ENCODE data around the gene CSTF2T.
"Not testable (repeated sequence)": the region's sequence is repeated elsewhere in the genome, so short reads cannot be mapped to it uniquely, and the experiment has no call there.

CSTF2T gene

GRCh38 chr10:51698473-51699063, 827 bp downstream of the CSTF2T start:
- no peak for DNase-seq (ENCODE audit: low read depth in 1 of 2, low spot score in 1 of 2)

- no peak for DNase-seq (ENCODE audit: low read depth in 1 of 2, low spot score in 1 of 2)
Measured at GRCh38 chr10:51696251-51696650, 3.1 kb downstream of the CSTF2T start.

GRCh38 chr10:51694086-51694768, 5.2 kb downstream of the CSTF2T start:
- no peak for DNase-seq (ENCODE audit: low read depth in 1 of 2, low spot score in 1 of 2)

GRCh38 chr10:51691135-51691534, 8.3 kb downstream of the CSTF2T start:
- no peak for DNase-seq (ENCODE audit: low read depth in 1 of 2, low spot score in 1 of 2)

GRCh38 chr10:51689536-51689935, 9.9 kb downstream of the CSTF2T start:
- no peak for DNase-seq (ENCODE audit: low read depth in 1 of 2, low spot score in 1 of 2)

- DNase-seq (ENCODE audit: low read depth in 1 of 2, low spot score in 1 of 2), result not testable (repeated sequence)
Measured at GRCh38 chr10:51688826-51689225, 10.6 kb downstream of the CSTF2T start.

GRCh38 chr10:51687296-51687695, 12.1 kb downstream of the CSTF2T start:
- DNase-seq (ENCODE audit: low read depth in 1 of 2, low spot score in 1 of 2), result no peak

GRCh38 chr10:51685768-51686167, 13.6 kb downstream of the CSTF2T start:
- DNase-seq (ENCODE audit: low read depth in 1 of 2, low spot score in 1 of 2), result no peak

- DNase-seq (ENCODE audit: low read depth in 1 of 2, low spot score in 1 of 2), result no peak
Measured at GRCh38 chr10:51683031-51683691, 16.2 kb downstream of the CSTF2T start.

GRCh38 chr10:51679841-51680240, 19.6 kb downstream of the CSTF2T start:
- no peak for DNase-seq (ENCODE audit: low read depth in 1 of 2, low spot score in 1 of 2)

GRCh38 chr10:51675088-51675487, 24.3 kb downstream of the CSTF2T start:
- DNase-seq (ENCODE audit: low read depth in 1 of 2, low spot score in 1 of 2), result no peak

- no peak for DNase-seq (ENCODE audit: low read depth in 1 of 2, low spot score in 1 of 2)
Measured at GRCh38 chr10:51672039-51672535, 27.3 kb downstream of the CSTF2T start.

GRCh38 chr10:51669041-51669440, 30.4 kb downstream of the CSTF2T start:
- DNase-seq (ENCODE audit: low read depth in 1 of 2, low spot score in 1 of 2), result no peak

- DNase-seq (ENCODE audit: low read depth in 1 of 2, low spot score in 1 of 2), result no peak
Measured at GRCh38 chr10:51668336-51668689, 31.1 kb downstream of the CSTF2T start.

- DNase-seq (ENCODE audit: low read depth in 1 of 2, low spot score in 1 of 2), result no peak
Measured at GRCh38 chr10:51667678-51668335, 31.6 kb downstream of the CSTF2T start.

GRCh38 chr10:51666456-51666855, 32.9 kb downstream of the CSTF2T start:
- DNase-seq (ENCODE audit: low read depth in 1 of 2, low spot score in 1 of 2), result no peak

GRCh38 chr10:51663086-51663485, 36.3 kb downstream of the CSTF2T start:
- no peak for DNase-seq (ENCODE audit: low read depth in 1 of 2, low spot score in 1 of 2)

GRCh38 chr10:51659344-51659743, 40.1 kb downstream of the CSTF2T start:
- DNase-seq (ENCODE audit: low read depth in 1 of 2, low spot score in 1 of 2), result no peak

GRCh38 chr10:51658000-51658399, 41.4 kb downstream of the CSTF2T start:
- no peak for DNase-seq (ENCODE audit: low read depth in 1 of 2, low spot score in 1 of 2)

- no peak for DNase-seq (ENCODE audit: low read depth in 1 of 2, low spot score in 1 of 2)
Measured at GRCh38 chr10:51656503-51656902, 42.9 kb downstream of the CSTF2T start.

GRCh38 chr10:51654918-51655317, 44.5 kb downstream of the CSTF2T start:
- no peak for DNase-seq (ENCODE audit: low read depth in 1 of 2, low spot score in 1 of 2)

GRCh38 chr10:51653025-51653424, 46.4 kb downstream of the CSTF2T start:
- DNase-seq (ENCODE audit: low read depth in 1 of 2, low spot score in 1 of 2), result no peak

Data from stimulated activated CD4-positive, alpha-beta T cell treated with anti-CD3 and anti-CD28 coated beads, Interleukin-15, amount 100 ng/mL, for 1 hour (primary cell).